Measurements from ENCODE around the gene PTPN1. TPM values are rescaled to one million over a fixed set of nuclear protein-coding genes. Genes with fewer than 3 reads are reported as not detected.

Gene PTPN1
- total and polyA plus RNA-seq, 10 of the 15 experiments (the other 5 are each of a cell fraction or from before 2014, with no cell fraction given): 15.9 to 74.7 (median 43.9) TPM

- in situ Hi-C loops (cut with MboI) (no loop called here), intact Hi-C loops (cut with micrococcal nuclease; ENCODE audit: unreplicated experiment) (loop anchor here (2.0 kb wide), 1 partner anchor 25 kb away; no protein-coding TSS in a partner anchor)
- ChIA-PET CTCF (interaction anchor here (0.9 to 3.7 kb wide), 9 partner anchors 11 to 58 kb away, joined by 3 to 14 read pairs (median 7); no protein-coding TSS in a partner anchor), SMC1A (ENCODE audit: uncharacterized antibody, unreplicated experiment) (interaction anchor here (73.1 to 95.1 kb wide), 2 partner anchors 4 to 33 kb away, joined by 2799 read pairs; partner anchors contain the start of gene PTPN1), RAD21 (ENCODE audit: unreplicated experiment) (interaction anchor here (0.9 to 12.3 kb wide), 5 partner anchors 10 to 34 kb away, joined by 3 to 167 read pairs (median 5); partner anchors contain the start of gene PTPN1), POLR2A (interaction anchor here (0.6 to 5.2 kb wide), 7 partner anchors 9 to 29 kb away, joined by 3 to 44 read pairs (median 5); partner anchors contain the start of gene PTPN1)
- peaks cover 0 to 5% of the 10 kb centered on the region in 2 experiments; a peak in 2 of 4 replicates for H3K36me3 ChIP-seq (ENCODE audit: control insufficient read depth in 2 of 2, insufficient read depth in 2 of 2, low read length in 1 of 2)
- no peaks in the 10 kb centered on the region for H3K27me3 ChIP-seq (replicated peaks in 1 of 2; ENCODE audit: control insufficient read depth in 2 of 2, insufficient read depth in 2 of 2, low read length in 1 of 2)
- H3K9ac ChIP-seq (ENCODE audit: control insufficient read depth, insufficient read depth, low read length): no peak overlapping the region
- H3K79me2 ChIP-seq (ENCODE audit: control insufficient read depth, insufficient read depth, low read length): peaks cover 88% of the 10 kb centered on the region
- FAIRE-seq (no peak), DNase-seq (ENCODE audit: low read depth, low spot score) (peak; percentile 73), ATAC-seq (peak; percentile 75)
- 0% methylated on average over 5 of the region's 5 CpGs for WGBS (ENCODE audit: insufficient coverage, insufficient replicate concordance, low lambda C conversion rate, missing lambda C conversion rate)
- H4K20me1 ChIP-seq (ENCODE audit: control insufficient read depth, insufficient read depth): no peaks in the 10 kb centered on the region; the same call in 1 of the 2 replicates
- peak overlapping the region; percentile 85 for H3K4me2 ChIP-seq (ENCODE audit: control insufficient read depth, insufficient read depth)
- peak overlapping the region; percentile 78 for H3K27ac ChIP-seq (ENCODE audit: control insufficient read depth, insufficient read depth)
- peaks cover 73% of the 10 kb centered on the region for H3K4me1 ChIP-seq (ENCODE audit: control insufficient read depth, insufficient read depth, low read length)
- peaks cover 13% of the 10 kb centered on the region; the same call in 2 of the 3 replicates for H3K9me3 ChIP-seq (replicated peaks; ENCODE audit: control insufficient read depth, insufficient read depth, low read length)
- H3K4me3 ChIP-seq: peak overlapping the region; percentile 42
- H2AFZ ChIP-seq (ENCODE audit: control insufficient read depth, low read depth, low read length): no peak overlapping the region
- BruUV-seq (replicated peaks): no TSS peak
- TF ChIP-seq MTA3 (IDR thresholded peaks at IDR 0.05; ENCODE audit: borderline replicate concordance, low read length) (peak; percentile 79; the same call in 1 of the 2 replicates), KDM1A (IDR thresholded peaks at IDR 0.05; ENCODE audit: borderline replicate concordance) (no peak), PBX3 (IDR thresholded peaks at IDR 0.05; ENCODE audit: insufficient replicate concordance, low read depth, low read length) (peak; percentile 57), YY1 (IDR thresholded peaks at IDR 0.05; ENCODE audit: low read depth, low read length) (peak; percentile 59; the same call in 1 of the 2 replicates), NR2F1 (conservative IDR thresholded peaks at IDR 0.05) (peak; percentile 20; the same call in 1 of the 2 replicates), USF1 (IDR thresholded peaks at IDR 0.05; ENCODE audit: borderline replicate concordance, extremely low read length, insufficient read depth, low read depth, low read length) (no peak), MTA2 (IDR thresholded peaks at IDR 0.05; ENCODE audit: low read depth) (peak; percentile 52), DPF2 (IDR thresholded peaks at IDR 0.05) (0 out of 2 replicates have a peak, but pooled peaks have one; percentile 37), NFIC (IDR thresholded peaks at IDR 0.05; ENCODE audit: low read depth, low read length) (peak; percentile 82), ATF2 (IDR thresholded peaks at IDR 0.05; ENCODE audit: low read length) (peak; percentile 66; the same call in 1 of the 2 replicates), TCF12 (IDR thresholded peaks at IDR 0.05; ENCODE audit: low read depth, low read length) (peak; percentile 33; the same call in 1 of the 2 replicates), BCL11A (IDR thresholded peaks at IDR 0.05; ENCODE audit: low read depth, low read length) (peak; percentile 48), TCF7 (IDR thresholded peaks at IDR 0.05; ENCODE audit: borderline replicate concordance) (peak; percentile 69; the same call in 1 of the 2 replicates), RELB (IDR thresholded peaks at IDR 0.05; ENCODE audit: low read depth) (0 out of 2 replicates have a peak, but pooled peaks have one; percentile 55), GABPA (IDR thresholded peaks at IDR 0.05; ENCODE audit: low read depth) (0 out of 2 replicates have a peak, but pooled peaks have one; percentile 29), EED (IDR thresholded peaks at IDR 0.05; ENCODE audit: low read depth) (peak; percentile 98), NFYA (IDR thresholded peaks at IDR 0.05; ENCODE audit: borderline replicate concordance, low read depth, low read length) (no peak), RUNX3 (IDR thresholded peaks at IDR 0.05; ENCODE audit: low read length) (peak; percentile 69)
Measured at GRCh38 chr20:50541606-50542041, 31.4 kb downstream of the PTPN1 start.

All from GM12878 (cell line).